SK-N-SH treated with all-trans-retinoic acid at 6 μM for 48 hours (cell line): ENCODE measurements around the gene CDH22.

Experiments used
- ATAC-seq: fragments of 200-7000 bp; cut with Tn5 transposase; 3 replicates; pipeline ENCODE4 v1.9.1; 2020; ENCODE audit warnings: mild to moderate bottlenecking, moderate library complexity
- ARNTL ChIP-seq: fragments of 450-650 bp; formaldehyde crosslinking; IDR thresholded peaks from 2 replicates; pipeline ENCODE4 v1.5.0; 2020; ENCODE audit warnings: low read depth, mild to moderate bottlenecking, moderate library complexity, borderline replicate concordance
- BACH2 ChIP-seq: fragments of 250-450 bp; sonication (Bioruptor Pico); IDR thresholded peaks from 2 replicates; pipeline ENCODE4 v1.9.0; 2021; ENCODE audit warnings: mild to moderate bottlenecking, borderline replicate concordance
- ESRRG ChIP-seq: fragments of 250-450 bp; sonication (Bioruptor Pico); IDR thresholded peaks from 2 replicates; pipeline ENCODE4 v1.6.1; 2021; ENCODE audit warnings: mild to moderate bottlenecking
- GLIS3 ChIP-seq: fragments of 250-450 bp; sonication (Bioruptor Pico); IDR thresholded peaks from 2 replicates; pipeline ENCODE4 v1.5.0; 2020; ENCODE audit warnings: mild to moderate bottlenecking, moderate library complexity
- ISL1 ChIP-seq: fragments of 250-450 bp; sonication (Bioruptor Pico); IDR thresholded peaks from 2 replicates; pipeline ENCODE4 v2.1.2; 2022; ENCODE audit warnings: mild to moderate bottlenecking, moderate library complexity
- OSR1 ChIP-seq: fragments of 250-450 bp; sonication (Bioruptor Pico); IDR thresholded peaks from 2 replicates; pipeline ENCODE4 v1.8.0; 2022; ENCODE audit warnings: moderate library complexity, mild to moderate bottlenecking, inconsistent platforms
- PPARA ChIP-seq: fragments of 250-450 bp; sonication (Bioruptor Pico); IDR thresholded peaks from 2 replicates; pipeline ENCODE4 v1.5.0; 2020; ENCODE audit warnings: mild to moderate bottlenecking, borderline replicate concordance
- SNAI2 ChIP-seq: fragments of 250-450 bp; sonication (Bioruptor Pico); IDR thresholded peaks from 2 replicates; pipeline ENCODE4 v1.5.0; 2020; ENCODE audit warnings: mild to moderate bottlenecking, moderate library complexity
- TCF4 ChIP-seq: fragments of 250-450 bp; sonication (Bioruptor Pico); IDR thresholded peaks from 2 replicates; pipeline ENCODE4 v1.8.0; 2021; ENCODE audit warnings: mild to moderate bottlenecking, moderate library complexity, borderline replicate concordance
- TOX ChIP-seq: fragments of 250-450 bp; sonication (Bioruptor Pico); IDR thresholded peaks from 2 replicates; pipeline ENCODE4 v1.8.0; 2021; ENCODE audit warnings: mild to moderate bottlenecking, moderate library complexity, borderline replicate concordance
- ZC3H10 ChIP-seq: fragments of 250-450 bp; sonication (Bioruptor Pico); IDR thresholded peaks from 2 replicates; pipeline ENCODE4 v1.5.1; 2021; ENCODE audit warnings: mild to moderate bottlenecking, moderate library complexity
- ZFP3 ChIP-seq: fragments of 250-450 bp; sonication (Bioruptor Pico); IDR thresholded peaks from 2 replicates; pipeline ENCODE4 v1.5.0; 2020; ENCODE audit warnings: mild to moderate bottlenecking, moderate library complexity
- ZFP30 ChIP-seq: fragments of 450-650 bp; formaldehyde crosslinking; IDR thresholded peaks from 2 replicates; pipeline ENCODE4 v1.5.0; 2022; ENCODE audit warnings: mild to moderate bottlenecking, moderate library complexity
- ZNF70 ChIP-seq: fragments of 450-650 bp; formaldehyde crosslinking; IDR thresholded peaks from 2 replicates; pipeline ENCODE4 v1.5.0; 2020; ENCODE audit warnings: mild to moderate bottlenecking, moderate library complexity
- ZNF8 ChIP-seq: fragments of 450-650 bp; formaldehyde crosslinking; IDR thresholded peaks from 2 replicates; pipeline ENCODE4 v1.5.0; 2020; ENCODE audit warnings: mild to moderate bottlenecking, moderate library complexity
- TF ChIP-seq, protein P1 (sequence below): fragments of 250-450 bp; sonication (Bioruptor Pico); IDR thresholded peaks from 2 replicates; pipeline ENCODE4 v1.8.0; 2021; ENCODE audit warnings: low read depth, mild to moderate bottlenecking, moderate library complexity, borderline replicate concordance
- TF ChIP-seq, protein P2 (sequence below): fragments of 250-450 bp; sonication (Bioruptor Pico); IDR thresholded peaks from 2 replicates; pipeline ENCODE4 v1.8.0; 2020; ENCODE audit warnings: mild to moderate bottlenecking, moderate library complexity, borderline replicate concordance
- TF ChIP-seq, protein P3 (sequence below): fragments of 250-450 bp; sonication (Bioruptor Pico); IDR thresholded peaks from 2 replicates; pipeline ENCODE4 v1.5.0; 2020; ENCODE audit warnings: mild to moderate bottlenecking, moderate library complexity
- TF ChIP-seq, protein P4 (sequence below): fragments of 250-450 bp; sonication (Bioruptor Pico); IDR thresholded peaks from 2 replicates; pipeline ENCODE4 v1.5.1; 2020; ENCODE audit warnings: low read depth, mild to moderate bottlenecking, moderate library complexity

Gene CDH22

DNA sequence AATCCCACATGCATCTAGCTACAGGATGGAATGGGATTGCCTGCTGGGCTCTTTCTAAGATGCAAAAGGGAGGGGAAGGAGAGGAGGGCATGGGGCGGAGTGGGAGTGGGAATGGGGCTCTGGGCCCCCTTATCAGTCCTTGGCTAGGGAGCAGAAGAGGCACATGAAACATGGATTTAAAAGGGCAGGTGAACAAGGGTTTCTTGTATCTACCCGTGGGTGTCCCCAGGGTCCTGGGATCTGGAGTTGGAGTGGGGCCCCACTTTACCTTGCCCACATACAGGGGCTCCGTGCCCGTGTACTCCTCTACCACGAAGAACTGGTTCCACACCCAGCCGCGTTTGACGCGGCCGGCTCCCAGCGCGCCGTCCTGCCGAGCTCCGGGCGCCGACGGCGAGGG, 57.5 kb downstream of the CDH22 start:
- TF ChIP-seq ESRRG (CRISPR knock-in tag) (no peak), ZFP30 (no peak), ISL1 (CRISPR knock-in tag) (no peak), ZFP3 (no peak), PPARA (CRISPR knock-in tag) (no peak), ARNTL (CRISPR knock-in tag) (no peak), GLIS3 (CRISPR knock-in tag) (no peak), ZNF8 (CRISPR knock-in tag) (no peak), SNAI2 (no peak), TCF4 (no peak), ZC3H10 (no peak)
- TF ChIP-seq, protein P1, sequence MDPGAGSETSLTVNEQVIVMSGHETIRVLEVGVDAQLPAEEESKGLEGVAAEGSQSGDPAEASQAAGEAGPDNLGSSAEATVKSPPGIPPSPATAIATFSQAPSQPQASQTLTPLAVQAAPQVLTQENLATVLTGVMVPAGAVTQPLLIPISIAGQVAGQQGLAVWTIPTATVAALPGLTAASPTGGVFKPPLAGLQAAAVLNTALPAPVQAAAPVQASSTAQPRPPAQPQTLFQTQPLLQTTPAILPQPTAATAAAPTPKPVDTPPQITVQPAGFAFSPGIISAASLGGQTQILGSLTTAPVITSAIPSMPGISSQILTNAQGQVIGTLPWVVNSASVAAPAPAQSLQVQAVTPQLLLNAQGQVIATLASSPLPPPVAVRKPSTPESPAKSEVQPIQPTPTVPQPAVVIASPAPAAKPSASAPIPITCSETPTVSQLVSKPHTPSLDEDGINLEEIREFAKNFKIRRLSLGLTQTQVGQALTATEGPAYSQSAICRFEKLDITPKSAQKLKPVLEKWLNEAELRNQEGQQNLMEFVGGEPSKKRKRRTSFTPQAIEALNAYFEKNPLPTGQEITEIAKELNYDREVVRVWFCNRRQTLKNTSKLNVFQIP (CRISPR knock-in tag): no peak
- TF ChIP-seq, protein P2, sequence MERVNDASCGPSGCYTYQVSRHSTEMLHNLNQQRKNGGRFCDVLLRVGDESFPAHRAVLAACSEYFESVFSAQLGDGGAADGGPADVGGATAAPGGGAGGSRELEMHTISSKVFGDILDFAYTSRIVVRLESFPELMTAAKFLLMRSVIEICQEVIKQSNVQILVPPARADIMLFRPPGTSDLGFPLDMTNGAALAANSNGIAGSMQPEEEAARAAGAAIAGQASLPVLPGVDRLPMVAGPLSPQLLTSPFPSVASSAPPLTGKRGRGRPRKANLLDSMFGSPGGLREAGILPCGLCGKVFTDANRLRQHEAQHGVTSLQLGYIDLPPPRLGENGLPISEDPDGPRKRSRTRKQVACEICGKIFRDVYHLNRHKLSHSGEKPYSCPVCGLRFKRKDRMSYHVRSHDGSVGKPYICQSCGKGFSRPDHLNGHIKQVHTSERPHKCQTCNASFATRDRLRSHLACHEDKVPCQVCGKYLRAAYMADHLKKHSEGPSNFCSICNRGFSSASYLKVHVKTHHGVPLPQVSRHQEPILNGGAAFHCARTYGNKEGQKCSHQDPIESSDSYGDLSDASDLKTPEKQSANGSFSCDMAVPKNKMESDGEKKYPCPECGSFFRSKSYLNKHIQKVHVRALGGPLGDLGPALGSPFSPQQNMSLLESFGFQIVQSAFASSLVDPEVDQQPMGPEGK (CRISPR knock-in tag): no peak
- TF ChIP-seq, protein P3, sequence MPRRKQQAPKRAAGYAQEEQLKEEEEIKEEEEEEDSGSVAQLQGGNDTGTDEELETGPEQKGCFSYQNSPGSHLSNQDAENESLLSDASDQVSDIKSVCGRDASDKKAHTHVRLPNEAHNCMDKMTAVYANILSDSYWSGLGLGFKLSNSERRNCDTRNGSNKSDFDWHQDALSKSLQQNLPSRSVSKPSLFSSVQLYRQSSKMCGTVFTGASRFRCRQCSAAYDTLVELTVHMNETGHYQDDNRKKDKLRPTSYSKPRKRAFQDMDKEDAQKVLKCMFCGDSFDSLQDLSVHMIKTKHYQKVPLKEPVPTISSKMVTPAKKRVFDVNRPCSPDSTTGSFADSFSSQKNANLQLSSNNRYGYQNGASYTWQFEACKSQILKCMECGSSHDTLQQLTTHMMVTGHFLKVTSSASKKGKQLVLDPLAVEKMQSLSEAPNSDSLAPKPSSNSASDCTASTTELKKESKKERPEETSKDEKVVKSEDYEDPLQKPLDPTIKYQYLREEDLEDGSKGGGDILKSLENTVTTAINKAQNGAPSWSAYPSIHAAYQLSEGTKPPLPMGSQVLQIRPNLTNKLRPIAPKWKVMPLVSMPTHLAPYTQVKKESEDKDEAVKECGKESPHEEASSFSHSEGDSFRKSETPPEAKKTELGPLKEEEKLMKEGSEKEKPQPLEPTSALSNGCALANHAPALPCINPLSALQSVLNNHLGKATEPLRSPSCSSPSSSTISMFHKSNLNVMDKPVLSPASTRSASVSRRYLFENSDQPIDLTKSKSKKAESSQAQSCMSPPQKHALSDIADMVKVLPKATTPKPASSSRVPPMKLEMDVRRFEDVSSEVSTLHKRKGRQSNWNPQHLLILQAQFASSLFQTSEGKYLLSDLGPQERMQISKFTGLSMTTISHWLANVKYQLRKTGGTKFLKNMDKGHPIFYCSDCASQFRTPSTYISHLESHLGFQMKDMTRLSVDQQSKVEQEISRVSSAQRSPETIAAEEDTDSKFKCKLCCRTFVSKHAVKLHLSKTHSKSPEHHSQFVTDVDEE: no peak
- TF ChIP-seq, protein P4, sequence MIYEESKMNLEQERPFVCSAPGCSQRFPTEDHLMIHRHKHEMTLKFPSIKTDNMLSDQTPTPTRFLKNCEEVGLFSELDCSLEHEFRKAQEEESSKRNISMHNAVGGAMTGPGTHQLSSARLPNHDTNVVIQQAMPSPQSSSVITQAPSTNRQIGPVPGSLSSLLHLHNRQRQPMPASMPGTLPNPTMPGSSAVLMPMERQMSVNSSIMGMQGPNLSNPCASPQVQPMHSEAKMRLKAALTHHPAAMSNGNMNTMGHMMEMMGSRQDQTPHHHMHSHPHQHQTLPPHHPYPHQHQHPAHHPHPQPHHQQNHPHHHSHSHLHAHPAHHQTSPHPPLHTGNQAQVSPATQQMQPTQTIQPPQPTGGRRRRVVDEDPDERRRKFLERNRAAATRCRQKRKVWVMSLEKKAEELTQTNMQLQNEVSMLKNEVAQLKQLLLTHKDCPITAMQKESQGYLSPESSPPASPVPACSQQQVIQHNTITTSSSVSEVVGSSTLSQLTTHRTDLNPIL (CRISPR knock-in tag): no peak

DNA sequence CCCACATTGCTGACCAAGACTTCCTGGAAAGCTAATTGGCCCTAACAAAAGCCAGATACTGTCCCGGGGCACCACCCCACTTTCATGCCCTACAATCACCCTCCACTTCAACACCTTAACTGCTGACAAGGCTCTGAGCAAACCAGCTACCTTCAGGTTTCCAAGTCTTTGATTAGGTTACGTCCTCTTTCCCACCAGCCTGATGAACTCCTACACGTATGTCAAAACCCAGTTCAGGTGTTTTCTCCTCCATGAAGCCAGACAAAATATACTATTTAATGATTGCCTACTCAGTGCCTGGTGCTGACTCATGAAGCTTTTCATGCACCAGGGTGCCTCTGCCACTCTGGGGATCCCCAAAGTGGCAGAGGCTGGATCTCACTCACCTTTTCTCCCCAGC, 58.6 kb downstream of the CDH22 start:
- ATAC-seq: no peak
- peak; percentile 97 for TF ChIP-seq ZFP3
- no peak for TF ChIP-seq TOX (CRISPR knock-in tag)

More for the DNA sequence above, 57.5 kb downstream of the CDH22 start:
- no peak for ATAC-seq

DNA sequence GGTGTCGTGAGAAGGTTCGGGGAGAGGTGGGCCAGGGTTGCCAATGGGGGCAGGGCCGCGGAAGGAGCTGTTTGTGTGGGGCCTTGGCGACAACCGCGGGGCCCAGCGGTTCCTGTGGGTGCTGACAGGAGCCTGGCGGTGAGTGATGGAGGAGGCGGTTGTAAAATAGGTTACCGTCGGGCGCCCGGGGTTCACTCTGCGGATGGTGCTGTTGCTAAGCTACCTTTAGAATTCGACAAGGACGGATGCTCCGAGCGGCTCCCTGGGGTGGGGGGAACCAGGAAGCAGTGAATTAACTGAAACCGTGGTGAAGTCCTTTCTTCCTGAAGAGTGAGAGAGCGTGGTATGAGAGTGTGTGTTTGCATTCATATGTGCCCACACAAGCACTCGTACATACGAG, 61.7 kb downstream of the CDH22 start:
- ATAC-seq: no peak
- no peak for TF ChIP-seq BACH2
- TF ChIP-seq ZNF70 (CRISPR knock-in tag): no peak
- no peak for TF ChIP-seq SNAI2
- TF ChIP-seq OSR1: no peak
- TF ChIP-seq, protein P2 (CRISPR knock-in tag): no peak
- TF ChIP-seq ZFP3: no peak
- no peak for TF ChIP-seq ARNTL (CRISPR knock-in tag)
- no peak for TF ChIP-seq TOX (CRISPR knock-in tag)
- TF ChIP-seq GLIS3 (CRISPR knock-in tag): no peak
- TF ChIP-seq PPARA (CRISPR knock-in tag): no peak
- no peak for TF ChIP-seq ESRRG (CRISPR knock-in tag)
